ENCODE data around the gene WBP2NL.
A peak's percentile ranks its signal among the peaks of the same experiment; 100 is the strongest.

Gene WBP2NL

DNA sequence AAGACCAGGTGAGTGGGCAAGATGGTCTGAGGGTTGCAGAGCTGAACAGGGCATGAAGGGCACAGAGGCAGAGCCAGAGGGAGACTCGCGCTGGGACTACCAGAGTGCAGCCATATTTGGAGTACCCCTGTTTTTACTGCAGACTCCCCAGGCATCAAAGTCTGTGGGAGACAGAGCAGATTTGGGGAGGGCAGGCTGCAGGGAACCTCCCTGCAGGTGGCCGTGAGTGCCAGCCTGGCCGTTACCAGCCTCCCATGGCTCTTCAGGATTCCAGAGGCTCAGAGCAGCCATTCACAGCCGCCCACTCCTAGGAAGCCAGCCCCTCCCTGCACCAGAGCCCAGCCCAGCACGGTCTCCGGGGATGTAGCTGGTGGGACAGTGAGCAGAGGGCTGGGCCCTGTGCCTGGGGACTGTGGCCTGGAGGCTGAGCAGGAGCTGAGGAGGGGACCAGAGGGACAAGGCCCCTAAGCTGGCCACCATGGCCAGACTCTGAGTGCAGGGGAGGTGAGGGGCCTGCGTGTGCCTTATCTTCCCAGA lies 29.4 kb upstream of the WBP2NL start, which contains the start of gene SEPTIN3:
SEPTIN3 (plus strand) TSS at position 334 of the 537 bp plus-strand sequence. CDS start 2,050 bp downstream, outside the sequence.
- peaks cover 39% of the 10 kb centered on the region for H3K27me3 Mint-ChIP-seq (ENCODE audit: low read depth, poor library complexity)
- peaks cover 4% of the 10 kb centered on the region for H3K9me3 Mint-ChIP-seq
- H3K27ac Mint-ChIP-seq: no peak within 1 kb of the TSS
- peaks cover 41% of the 10 kb centered on the region for H3K4me1 Mint-ChIP-seq
- no peak within 1 kb of the TSS for H3K4me3 Mint-ChIP-seq
- no peaks in the 10 kb centered on the region for H3K36me3 Mint-ChIP-seq (ENCODE audit: low read depth)
- DNase-seq: no peak
- no peak for TF ChIP-seq CTCF (IDR thresholded peaks at IDR 0.05)

- Mint-ChIP-seq H3K27ac (no peak overlapping the region), H3K27me3 (ENCODE audit: low read depth, poor library complexity) (peaks cover 52% of the 10 kb centered on the region), H3K9me3 (peaks cover 4% of the 10 kb centered on the region), H3K36me3 (ENCODE audit: low read depth) (no peaks in the 10 kb centered on the region), H3K4me3 (no peak overlapping the region), H3K4me1 (peaks cover 48% of the 10 kb centered on the region)
- no peak for TF ChIP-seq CTCF (IDR thresholded peaks at IDR 0.05)
- no peak for DNase-seq
These were observed 28.0 kb upstream of the WBP2NL start for GRCh38 chr22:41970601-41971000.

DNA sequence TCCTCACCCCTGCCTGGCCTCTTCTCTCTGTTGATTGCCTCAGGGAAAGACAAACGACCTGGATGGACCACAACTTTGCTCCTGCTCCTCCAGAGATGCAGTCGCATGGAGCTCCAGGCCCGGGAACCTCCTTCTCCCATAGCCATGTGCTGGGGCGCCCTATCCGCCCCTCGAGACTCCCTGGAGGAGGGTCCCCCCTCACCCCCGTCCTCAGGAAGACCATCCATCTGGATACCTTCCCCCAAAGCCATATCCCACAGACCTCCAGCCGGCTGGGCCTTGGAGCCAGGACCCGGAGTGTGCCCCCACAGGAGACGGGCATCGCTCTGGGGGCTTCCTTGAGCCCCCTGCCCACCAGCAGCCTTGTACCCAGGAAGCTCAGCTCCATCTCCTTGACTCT lies 27.2 kb upstream of the WBP2NL start:
- H3K4me3 Mint-ChIP-seq: no peak overlapping the region
- H3K9me3 Mint-ChIP-seq: peaks cover 4% of the 10 kb centered on the region

DNA sequence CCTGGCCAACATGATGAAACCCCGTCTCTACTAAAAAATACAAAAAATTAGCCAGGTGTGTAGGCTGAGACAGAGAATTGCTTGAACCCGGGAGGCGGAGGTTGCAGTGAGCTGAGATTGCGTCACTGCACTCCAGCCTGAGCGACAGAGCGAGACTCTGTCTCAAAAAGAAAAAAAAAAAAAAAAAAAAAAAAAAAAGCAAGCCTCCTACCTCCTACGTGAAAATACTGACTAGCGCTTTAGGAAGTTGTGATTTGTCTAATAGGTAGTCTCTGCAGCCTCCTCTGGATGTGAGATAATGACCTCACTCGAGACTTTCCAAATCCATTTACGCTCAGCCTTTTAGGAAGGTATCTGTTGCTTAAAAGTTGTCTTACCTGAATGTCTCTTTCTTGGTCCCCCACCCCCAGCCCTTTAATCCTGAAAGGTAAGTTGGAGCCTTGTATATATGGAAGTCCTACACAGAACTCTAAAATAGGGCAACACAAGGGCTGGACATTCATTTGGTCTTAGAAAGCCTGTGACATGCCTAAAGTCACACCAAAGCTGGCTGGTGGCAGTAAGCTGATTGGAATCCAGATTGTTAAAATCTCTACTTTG lies 23.8 kb upstream of the WBP2NL start:
- H3K4me1 Mint-ChIP-seq: peaks cover 45% of the 10 kb centered on the region
- no peak overlapping the region for H3K4me3 Mint-ChIP-seq
- no peak for DNase-seq
- peaks cover 75% of the 10 kb centered on the region for H3K27me3 Mint-ChIP-seq (ENCODE audit: low read depth, poor library complexity)
- H3K27ac Mint-ChIP-seq: no peak overlapping the region
- H3K36me3 Mint-ChIP-seq (ENCODE audit: low read depth): no peaks in the 10 kb centered on the region
- no peak for TF ChIP-seq CTCF (IDR thresholded peaks at IDR 0.05)
- peaks cover 4% of the 10 kb centered on the region for H3K9me3 Mint-ChIP-seq

More for the DNA sequence above, 27.2 kb upstream of the WBP2NL start:
- Mint-ChIP-seq H3K4me1 (peaks cover 54% of the 10 kb centered on the region), H3K36me3 (ENCODE audit: low read depth) (no peaks in the 10 kb centered on the region), H3K27ac (no peak overlapping the region), H3K27me3 (ENCODE audit: low read depth, poor library complexity) (peaks cover 60% of the 10 kb centered on the region)
- DNase-seq: no peak
- TF ChIP-seq CTCF (IDR thresholded peaks at IDR 0.05): no peak

DNA sequence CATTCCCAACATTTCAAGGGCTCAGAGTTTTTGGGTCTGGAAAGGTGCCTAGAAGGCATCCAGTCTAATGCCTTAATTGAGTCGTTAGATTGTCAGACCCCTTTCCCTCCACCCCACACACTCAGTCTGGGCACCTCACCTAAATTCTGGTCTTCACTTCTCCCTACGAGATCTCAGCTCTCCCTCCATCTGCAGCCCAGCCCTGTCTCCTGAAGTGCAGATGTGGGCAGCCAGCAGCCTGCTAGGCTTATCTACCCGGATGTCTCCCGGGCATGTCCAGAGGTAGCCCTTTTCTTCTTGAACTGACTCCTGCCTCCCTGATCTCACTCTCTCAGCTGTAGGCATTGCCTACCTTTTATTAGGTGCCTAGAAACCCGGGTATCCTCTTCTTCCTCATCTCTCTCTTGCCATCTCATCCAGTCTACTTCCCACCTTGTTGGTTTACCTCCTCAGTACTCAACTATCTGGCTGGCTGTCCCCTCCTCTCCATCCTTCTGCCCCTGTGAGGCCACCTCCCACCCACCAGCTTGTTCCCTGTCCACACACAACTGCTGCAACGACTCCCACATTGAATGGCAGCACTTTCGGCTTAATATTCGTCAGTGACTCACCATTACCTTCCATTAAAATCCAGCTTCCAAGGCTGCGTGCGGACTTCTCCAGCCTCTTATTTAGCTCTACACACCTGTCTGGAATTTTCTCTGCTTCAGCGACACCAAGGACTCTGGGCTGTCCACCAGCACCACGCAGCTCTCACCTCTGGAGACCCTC lies 23.1 kb upstream of the WBP2NL start:
- peak overlapping the region; percentile 76 for H3K4me3 Mint-ChIP-seq
- H3K4me1 Mint-ChIP-seq: peaks cover 38% of the 10 kb centered on the region
- no peaks in the 10 kb centered on the region for H3K36me3 Mint-ChIP-seq (ENCODE audit: low read depth)
- peaks cover 4% of the 10 kb centered on the region for H3K9me3 Mint-ChIP-seq
- DNase-seq: no peak
- no peak for TF ChIP-seq CTCF (IDR thresholded peaks at IDR 0.05)
- no peak overlapping the region for H3K27ac Mint-ChIP-seq
- H3K27me3 Mint-ChIP-seq (ENCODE audit: low read depth, poor library complexity): peaks cover 70% of the 10 kb centered on the region

All from nephron progenitor cell (in vitro differentiated cells).